NB4 (cell line): ENCODE data around the gene HACD3.

Experiments
- CTCF ChIP-seq: IDR thresholded peaks from one replicate; pipeline ENCODE4 v1.5.1; 2012; ENCODE audit warnings: low read depth, low read length
- MAX ChIP-seq: IDR thresholded peaks from 2 replicates; pipeline ENCODE4 v1.6.1; 2011; ENCODE audit warnings: low read depth, low read length
- MYC ChIP-seq: IDR thresholded peaks from 2 replicates; pipeline ENCODE4 v1.6.1; 2011; ENCODE audit warnings: low read depth, low read length
- POLR2A ChIP-seq: IDR thresholded peaks from 2 replicates; pipeline ENCODE4 v1.6.1; 2011; ENCODE audit warnings: mild to moderate bottlenecking; ENCODE audit not compliant: insufficient read length; ENCODE audit errors: extremely low read depth

- TF ChIP-seq POLR2A (no peak), CTCF (no peak), MYC (no peak), MAX (no peak)
Observed at GRCh38 chr15:65512807-65513416, 17.4 kb upstream of the HACD3 start.
